Measurements from ENCODE around the gene SORCS2.

The SORCS2 gene

DNA sequence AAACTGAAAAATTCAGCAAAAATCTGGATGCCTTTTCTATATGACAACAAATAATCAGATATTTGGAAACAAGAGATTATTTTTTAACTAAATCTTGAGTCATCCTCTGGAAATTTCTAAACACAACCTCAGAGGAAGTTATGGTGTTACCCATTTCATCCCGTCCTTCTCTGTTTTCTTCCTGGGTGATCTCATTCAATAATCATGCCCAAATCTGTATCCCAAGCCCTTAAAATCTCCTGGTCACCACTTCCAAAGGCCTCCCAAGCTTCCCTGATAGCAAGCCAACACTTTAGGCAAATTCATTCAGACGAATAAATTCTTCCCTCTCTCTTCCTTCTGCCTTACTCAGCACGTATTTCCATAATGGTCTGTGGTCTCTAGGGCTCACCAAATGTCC, 9.7 kb upstream of the SORCS2 start:
- no peak for TF ChIP-seq NFIC (IDR thresholded peaks at IDR 0.05)
- TF ChIP-seq TAF1 (IDR thresholded peaks at IDR 0.05; ENCODE audit: low read depth), result no peak
- no peak for TF ChIP-seq TCF12 (IDR thresholded peaks at IDR 0.05; ENCODE audit: low read depth)
- no peak for TF ChIP-seq TEAD4 (IDR thresholded peaks at IDR 0.05)
- TF ChIP-seq RAD21 (IDR thresholded peaks at IDR 0.05; ENCODE audit: low read depth), result no peak
- TF ChIP-seq, protein P1, sequence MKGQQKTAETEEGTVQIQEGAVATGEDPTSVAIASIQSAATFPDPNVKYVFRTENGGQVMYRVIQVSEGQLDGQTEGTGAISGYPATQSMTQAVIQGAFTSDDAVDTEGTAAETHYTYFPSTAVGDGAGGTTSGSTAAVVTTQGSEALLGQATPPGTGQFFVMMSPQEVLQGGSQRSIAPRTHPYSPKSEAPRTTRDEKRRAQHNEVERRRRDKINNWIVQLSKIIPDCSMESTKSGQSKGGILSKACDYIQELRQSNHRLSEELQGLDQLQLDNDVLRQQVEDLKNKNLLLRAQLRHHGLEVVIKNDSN (IDR thresholded peaks at IDR 0.05), result no peak
- TF ChIP-seq FOXM1 (IDR thresholded peaks at IDR 0.05; ENCODE audit: borderline replicate concordance, low read depth), result no peak
- TF ChIP-seq, protein P2, sequence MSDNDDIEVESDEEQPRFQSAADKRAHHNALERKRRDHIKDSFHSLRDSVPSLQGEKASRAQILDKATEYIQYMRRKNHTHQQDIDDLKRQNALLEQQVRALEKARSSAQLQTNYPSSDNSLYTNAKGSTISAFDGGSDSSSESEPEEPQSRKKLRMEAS (IDR thresholded peaks at IDR 0.05), result no peak
- no peak for TF ChIP-seq YY1 (IDR thresholded peaks at IDR 0.05; ENCODE audit: low read depth)
- TF ChIP-seq CREB1 (IDR thresholded peaks at IDR 0.05; ENCODE audit: low read depth), result no peak
- TF ChIP-seq CEBPB (IDR thresholded peaks at IDR 0.05), result no peak
- no peak for TF ChIP-seq EP300 (IDR thresholded peaks at IDR 0.05; ENCODE audit: borderline replicate concordance)
- no peak for TF ChIP-seq EGR1 (IDR thresholded peaks at IDR 0.05)

DNA sequence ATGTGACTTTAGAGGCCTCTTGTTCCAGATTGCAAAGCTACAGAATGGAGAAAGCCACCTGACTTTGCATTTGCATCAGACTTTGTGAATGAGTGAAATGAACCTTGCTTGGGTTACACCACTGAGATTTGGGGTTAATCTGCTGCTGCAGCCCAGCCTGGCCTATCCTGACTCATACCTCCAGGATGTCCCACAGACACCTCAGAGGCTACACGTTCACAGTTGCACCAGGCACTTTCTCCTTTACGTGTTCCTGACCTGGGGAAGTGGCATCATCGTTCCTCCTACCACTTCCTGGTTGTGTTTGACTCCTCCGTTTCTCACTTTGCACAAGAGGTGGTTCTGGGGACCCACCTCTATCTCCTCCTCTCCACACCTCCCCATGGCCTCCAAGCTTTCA, 9.2 kb upstream of the SORCS2 start:
- no peak for TF ChIP-seq NFIC (IDR thresholded peaks at IDR 0.05)
- TF ChIP-seq, protein P2 (IDR thresholded peaks at IDR 0.05), result no peak
- TF ChIP-seq FOXM1 (IDR thresholded peaks at IDR 0.05; ENCODE audit: borderline replicate concordance, low read depth), result no peak
- TF ChIP-seq TAF1 (IDR thresholded peaks at IDR 0.05; ENCODE audit: low read depth), result no peak
- no peak for TF ChIP-seq CREB1 (IDR thresholded peaks at IDR 0.05; ENCODE audit: low read depth)
- TF ChIP-seq TEAD4 (IDR thresholded peaks at IDR 0.05), result no peak
- no peak for TF ChIP-seq TCF12 (IDR thresholded peaks at IDR 0.05; ENCODE audit: low read depth)
- TF ChIP-seq RAD21 (IDR thresholded peaks at IDR 0.05; ENCODE audit: low read depth), result no peak
- no peak for TF ChIP-seq EGR1 (IDR thresholded peaks at IDR 0.05)
- no peak for TF ChIP-seq REST (IDR thresholded peaks at IDR 0.05; ENCODE audit: low read depth)
- TF ChIP-seq YY1 (IDR thresholded peaks at IDR 0.05; ENCODE audit: low read depth), result no peak
- no peak for TF ChIP-seq ZBTB7A (IDR thresholded peaks at IDR 0.05; ENCODE audit: low read depth)
- no peak for TF ChIP-seq CEBPB (IDR thresholded peaks at IDR 0.05)
- TF ChIP-seq, protein P1 (IDR thresholded peaks at IDR 0.05), result no peak
- no peak for TF ChIP-seq EP300 (IDR thresholded peaks at IDR 0.05; ENCODE audit: borderline replicate concordance)

DNA sequence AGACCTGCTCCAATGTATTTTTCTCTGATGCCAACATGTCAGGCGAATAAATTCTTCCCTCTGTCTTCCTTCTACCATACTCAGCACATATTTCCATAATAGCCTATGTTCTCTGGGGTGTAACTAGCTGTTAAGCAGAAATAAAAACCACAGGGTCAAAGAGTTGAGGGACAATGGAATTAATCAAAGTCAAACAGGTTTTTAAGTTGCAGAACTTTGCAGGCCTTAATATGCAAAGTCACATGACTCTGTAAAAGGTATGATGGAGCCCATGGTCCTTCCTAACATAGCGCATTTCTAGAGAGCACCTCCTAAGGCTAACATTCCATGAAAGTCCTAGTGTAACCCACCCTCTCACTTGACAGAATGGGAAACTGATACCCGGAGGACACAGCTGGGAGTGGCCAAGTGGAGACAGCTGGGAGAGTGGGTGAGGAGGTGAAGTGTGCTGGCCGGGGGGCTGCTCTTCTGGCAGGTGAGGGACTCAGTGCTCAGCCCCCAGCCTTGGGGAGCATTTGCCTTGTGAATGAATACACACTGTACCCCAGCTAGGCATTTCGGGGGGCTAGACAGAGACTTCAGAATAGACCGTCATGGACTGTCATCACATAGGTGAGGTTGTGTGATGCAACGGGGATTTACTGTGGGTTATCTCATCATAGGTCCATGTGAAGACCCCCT, 8.4 kb upstream of the SORCS2 start:
- TF ChIP-seq REST (IDR thresholded peaks at IDR 0.05; ENCODE audit: low read depth) (no peak), CEBPB (IDR thresholded peaks at IDR 0.05) (no peak), ZBTB7A (IDR thresholded peaks at IDR 0.05; ENCODE audit: low read depth) (no peak), TEAD4 (IDR thresholded peaks at IDR 0.05) (no peak), YY1 (IDR thresholded peaks at IDR 0.05; ENCODE audit: low read depth) (no peak), CREB1 (IDR thresholded peaks at IDR 0.05; ENCODE audit: low read depth) (no peak), FOXM1 (IDR thresholded peaks at IDR 0.05; ENCODE audit: borderline replicate concordance, low read depth) (no peak), EGR1 (IDR thresholded peaks at IDR 0.05) (no peak), NFIC (IDR thresholded peaks at IDR 0.05) (no peak), RAD21 (IDR thresholded peaks at IDR 0.05; ENCODE audit: low read depth) (no peak), EP300 (IDR thresholded peaks at IDR 0.05; ENCODE audit: borderline replicate concordance) (no peak), TAF1 (IDR thresholded peaks at IDR 0.05; ENCODE audit: low read depth) (no peak), TCF12 (IDR thresholded peaks at IDR 0.05; ENCODE audit: low read depth) (no peak)
- TF ChIP-seq, protein P2 (IDR thresholded peaks at IDR 0.05), result no peak
- TF ChIP-seq, protein P1 (IDR thresholded peaks at IDR 0.05), result no peak

GRCh38 chr4:7185487-7186030, 6.8 kb upstream of the SORCS2 start:
- no peak for TF ChIP-seq YY1 (IDR thresholded peaks at IDR 0.05; ENCODE audit: low read depth)
- no peak for TF ChIP-seq CREB1 (IDR thresholded peaks at IDR 0.05; ENCODE audit: low read depth)
- TF ChIP-seq FOXM1 (IDR thresholded peaks at IDR 0.05; ENCODE audit: borderline replicate concordance, low read depth), result no peak
- no peak for TF ChIP-seq TAF1 (IDR thresholded peaks at IDR 0.05; ENCODE audit: low read depth)
- no peak for TF ChIP-seq ZBTB7A (IDR thresholded peaks at IDR 0.05; ENCODE audit: low read depth)
- TF ChIP-seq EGR1 (IDR thresholded peaks at IDR 0.05), result no peak
- no peak for TF ChIP-seq RAD21 (IDR thresholded peaks at IDR 0.05; ENCODE audit: low read depth)
- TF ChIP-seq REST (IDR thresholded peaks at IDR 0.05; ENCODE audit: low read depth), result no peak
- TF ChIP-seq, protein P2 (IDR thresholded peaks at IDR 0.05), result no peak
- no peak for TF ChIP-seq TCF12 (IDR thresholded peaks at IDR 0.05; ENCODE audit: low read depth)

Data from Ishikawa (cell line).